ENCODE results near the gene SPN.

GRCh38 chr16:29680180-29680598 lies 17.1 kb downstream of the SPN start:
- TF ChIP-seq CTCF (IDR thresholded peaks at IDR 0.05) (no peak), POLR2A (IDR thresholded peaks at IDR 0.05) (no peak)

Measured in vagina (tissue), 2 donors.